GM12891 (cell line): ENCODE results near the gene MUC6.

ENCODE experiments used
- PAX5 ChIP-seq: IDR thresholded peaks from 2 replicates; pipeline ENCODE4 v1.6.1; 2011; ENCODE audit warnings: low read length, moderate library complexity, mild to moderate bottlenecking; ENCODE audit not compliant: insufficient read depth, severe bottlenecking
- POLR2A ChIP-seq: IDR thresholded peaks from 2 replicates; pipeline ENCODE4 v1.6.1; 2011; ENCODE audit warnings: low read depth, low read length, control low read depth
- POLR2AphosphoS5 ChIP-seq: IDR thresholded peaks from 2 replicates; pipeline ENCODE4 v1.6.1; 2011; ENCODE audit warnings: low read depth, low read length, control low read depth

GRCh38 chr11:1074244-1075221 lies 38.0 kb upstream of the MUC6 start, which contains the start of gene MUC2:
- no peak for TF ChIP-seq POLR2A
- TF ChIP-seq PAX5, result no peak
- no peak for TF ChIP-seq POLR2AphosphoS5
